K562 treated with DMSO at 1 percent for 24 hours (cell line): ENCODE results near the gene NSFL1C. TPM values are rescaled to one million over a fixed set of nuclear protein-coding genes. Genes with fewer than 3 reads are reported as not detected.

Experiments
- total RNA-seq: library from RNA; unstranded; fragments of 300-600 nt; gene quantifications from 2 replicates; pipeline ENCODE4 v1.2.3, GENCODE V29; 2022; ENCODE audit warnings: low read depth; ENCODE audit not compliant: insufficient read depth

Gene NSFL1C
- 68.5 and 69.0 TPM in 2 replicates for total RNA-seq

GRCh38 chr20:1466211-1467081, at the start of gene NSFL1C:
NSFL1C (minus strand) TSS chr20:1466849; CDS start chr20:1466824, 25 bp downstream.

DNA sequence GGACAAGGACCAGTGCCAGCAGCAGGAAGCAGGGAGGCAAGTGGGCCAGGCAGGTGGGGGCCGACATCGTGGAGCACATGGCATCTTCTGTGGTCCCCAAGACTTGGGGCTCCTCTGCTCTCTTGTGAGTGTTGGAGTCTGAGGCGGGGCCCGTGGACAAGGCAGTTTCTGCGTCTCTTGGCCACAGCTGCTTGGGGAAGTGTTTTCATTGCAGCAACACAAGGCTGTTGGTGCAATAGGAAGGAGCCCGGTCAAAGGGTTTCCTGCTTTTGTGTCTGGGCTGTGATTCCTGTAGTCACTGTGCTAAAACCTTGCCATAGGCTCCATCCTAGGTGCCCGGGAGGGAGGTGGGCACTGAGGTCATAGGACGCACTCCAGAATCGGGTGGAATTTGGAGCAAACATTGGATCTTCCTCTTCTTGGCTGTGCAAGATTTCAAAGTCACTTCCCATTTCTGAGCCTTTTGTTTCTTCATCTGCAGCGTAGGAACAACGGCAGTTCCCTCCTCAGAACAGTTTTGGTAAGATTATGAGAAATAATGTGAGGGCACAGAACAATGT, 24.7 kb upstream of the NSFL1C start, which contains the start of gene SIRPB2:
TSS of gene SIRPB2 (minus strand) at position 140 of the 560 bp plus-strand sequence. CDS start at position 79, 61 bp downstream.

GRCh38 chr20:1392693-1393506, 73.7 kb downstream of the NSFL1C start, which contains the start of gene FKBP1A:
FKBP1A (minus strand) TSS chr20:1393054; CDS start chr20:1392998, 56 bp downstream.

Other genes starting within 250 kb of the NSFL1C start
- not detected in 2 replicates for gene RAD21L1, start 240.8 kb downstream of the NSFL1C start, total RNA-seq
- gene SNPH, start 200.6 kb downstream of the NSFL1C start, total RNA-seq, result 5.7 and 6.6 TPM in 2 replicates
- 3.0 TPM in 2 replicates for gene SDCBP2, start 137.7 kb downstream of the NSFL1C start, total RNA-seq
- 190 and 198 TPM in 2 replicates for gene FKBP1A, start 73.8 kb downstream of the NSFL1C start, total RNA-seq
- gene SIRPB2, start 24.6 kb upstream of the NSFL1C start, total RNA-seq, result not detected in 2 replicates
- not detected in 2 replicates for gene SIRPD, start 90.9 kb upstream of the NSFL1C start, total RNA-seq
- gene SIRPB1, start 153.2 kb upstream of the NSFL1C start, total RNA-seq, result not detected in 2 replicates
- not detected in 2 replicates for gene SIRPG, start 190.9 kb upstream of the NSFL1C start, total RNA-seq